PC-3 (cell line): ENCODE results near the gene DGCR2.

ENCODE experiments used
- CTCF ChIP-seq: fragments of 300-600 bp; sonication (generic); conservative IDR thresholded peaks from 2 replicates; pipeline ENCODE4 v1.5.1; 2017; ENCODE audit warnings: antibody characterized with exemption, low read depth, mild to moderate bottlenecking, low read length
- EZH2 ChIP-seq: fragments of 300-600 bp; sonication (generic); IDR thresholded peaks from one replicate; pipeline ENCODE4 v1.6.1; 2017; ENCODE audit warnings: antibody characterized with exemption, mild to moderate bottlenecking, low read length; ENCODE audit not compliant: unreplicated experiment
- EZH2phosphoT487 ChIP-seq: fragments of 300-600 bp; sonication (generic); IDR thresholded peaks from 2 replicates; pipeline ENCODE4 v1.6.1; 2018; ENCODE audit warnings: mild to moderate bottlenecking, antibody characterized with exemption, low read length, borderline replicate concordance

- TF ChIP-seq CTCF (no peak), EZH2 (no peak), EZH2phosphoT487 (no peak)
Observed at GRCh38 chr22:19014886-19015285, 107.3 kb downstream of the DGCR2 start.
